WTC11 (cell line): ENCODE measurements around the gene TMEM59L. TPM values are rescaled to one million over a fixed set of nuclear protein-coding genes. Genes with fewer than 3 reads are reported as not detected.

Source experiments
- ATAC-seq: fragments of 200-7000 bp; cut with Tn5 transposase; 2 replicates; pipeline ENCODE4 v1.10.0; 2021; ENCODE audit warnings: mild to moderate bottlenecking, moderate library complexity
- CTCF ChIA-PET: fragments of 300-600 bp; sonication (Branson Sonifier 250); formaldehyde crosslinking; loops from one replicate; lab custom pipeline; 2021; ENCODE audit warnings: antibody characterized with exemption; lab: Charles Lee
- POLR2A ChIA-PET: fragments of 350-600 bp; sonication (Branson Sonifier 250); formaldehyde crosslinking; loops from one replicate; lab custom pipeline; 2021; ENCODE audit warnings: antibody characterized with exemption; lab: Charles Lee
- DNase-seq: peaks from one replicate; pipeline ENCODE4 v3.0.0; 2021; ENCODE audit warnings: low spot score
- H3K27ac Mint-ChIP-seq: 2 replicates; pipeline ENCODE4 v1.8.0; 2021; ENCODE audit warnings: mixed read lengths
- H3K27me3 Mint-ChIP-seq: 2 replicates; pipeline ENCODE4 v1.8.0; 2021; ENCODE audit warnings: low read depth, mild to moderate bottlenecking, moderate library complexity, mixed read lengths
- H3K36me3 Mint-ChIP-seq: 2 replicates; pipeline ENCODE4 v1.8.0; 2021; ENCODE audit warnings: mixed read lengths
- H3K4me1 Mint-ChIP-seq: 2 replicates; pipeline ENCODE4 v1.8.0; 2022; ENCODE audit warnings: mixed read lengths
- H3K4me3 Mint-ChIP-seq: 2 replicates; pipeline ENCODE4 v1.8.0; 2021; ENCODE audit warnings: mild to moderate bottlenecking, moderate library complexity, mixed read lengths
- H3K9me3 Mint-ChIP-seq: 2 replicates; pipeline ENCODE4 v1.8.0; 2021; ENCODE audit warnings: mixed read lengths
- AFF4 ChIP-seq: sonication (generic); formaldehyde crosslinking; IDR thresholded peaks from 2 replicates; pipeline ENCODE4 v1.8.1; 2023; ENCODE audit warnings: mild to moderate bottlenecking, missing genetic modification reagents, borderline replicate concordance
- AR ChIP-seq: fragments of 250-450 bp; sonication (Bioruptor Pico); IDR thresholded peaks from 2 replicates; pipeline ENCODE4 v1.9.0; 2021; ENCODE audit warnings: mild to moderate bottlenecking
- E2F1 ChIP-seq: sonication (generic); formaldehyde crosslinking; IDR thresholded peaks from 2 replicates; pipeline ENCODE4 v1.8.0; 2022; ENCODE audit warnings: mild to moderate bottlenecking, missing genetic modification reagents
- EMX1 ChIP-seq: fragments of 250-450 bp; sonication (Bioruptor Pico); IDR thresholded peaks from 2 replicates; pipeline ENCODE4 v1.8.0; 2021; ENCODE audit warnings: mild to moderate bottlenecking
- GABPB1 ChIP-seq: sonication (generic); formaldehyde crosslinking; IDR thresholded peaks from 2 replicates; pipeline ENCODE4 v1.8.1; 2023; ENCODE audit warnings: mild to moderate bottlenecking, missing genetic modification reagents
- JUN ChIP-seq: sonication (generic); formaldehyde crosslinking; IDR thresholded peaks from 2 replicates; pipeline ENCODE4 v1.8.0; 2023; ENCODE audit warnings: mild to moderate bottlenecking, missing genetic modification reagents
- KAT7 ChIP-seq: sonication (generic); formaldehyde crosslinking; IDR thresholded peaks from 2 replicates; pipeline ENCODE4 v1.8.1; 2023; ENCODE audit warnings: missing genetic modification reagents, mild to moderate bottlenecking, borderline replicate concordance
- MLX ChIP-seq: sonication (generic); formaldehyde crosslinking; IDR thresholded peaks from 2 replicates; pipeline ENCODE4 v1.8.1; 2023; ENCODE audit warnings: mild to moderate bottlenecking, missing genetic modification reagents, moderate library complexity
- NR3C1 ChIP-seq: sonication (generic); formaldehyde crosslinking; conservative IDR thresholded peaks from 2 replicates; pipeline ENCODE4 v1.8.1; 2023; ENCODE audit warnings: low read depth, mild to moderate bottlenecking, missing genetic modification reagents
- RELA ChIP-seq: sonication (generic); formaldehyde crosslinking; IDR thresholded peaks from 2 replicates; pipeline ENCODE4 v1.8.1; 2022; ENCODE audit warnings: missing genetic modification reagents, mild to moderate bottlenecking, borderline replicate concordance
- SMAD3 ChIP-seq: sonication (generic); formaldehyde crosslinking; IDR thresholded peaks from 2 replicates; pipeline ENCODE4 v1.8.0; 2022; ENCODE audit warnings: missing genetic modification reagents, mild to moderate bottlenecking, borderline replicate concordance
- STAT6 ChIP-seq: sonication (generic); formaldehyde crosslinking; conservative IDR thresholded peaks from 2 replicates; pipeline ENCODE4 v1.8.1; 2023; ENCODE audit warnings: mild to moderate bottlenecking, low read depth, missing genetic modification reagents, moderate library complexity
- ZNF232 ChIP-seq: sonication (generic); formaldehyde crosslinking; IDR thresholded peaks from 2 replicates; pipeline ENCODE4 v1.8.0; 2022; ENCODE audit warnings: mild to moderate bottlenecking, missing genetic modification reagents
- ZNF423 ChIP-seq: fragments of 250-450 bp; sonication (Bioruptor Pico); IDR thresholded peaks from 2 replicates; pipeline ENCODE4 v2.1.2; 2022; ENCODE audit warnings: mild to moderate bottlenecking, moderate library complexity
- ZNF512 ChIP-seq: sonication (generic); formaldehyde crosslinking; IDR thresholded peaks from 2 replicates; pipeline ENCODE4 v1.8.1; 2022; ENCODE audit warnings: missing genetic modification reagents, borderline replicate concordance
- ZNF671 ChIP-seq: fragments of 250-450 bp; sonication (Bioruptor Pico); IDR thresholded peaks from 2 replicates; pipeline ENCODE4 v1.8.0; 2021; ENCODE audit warnings: mild to moderate bottlenecking
- total RNA-seq: library from RNA; stranded (reverse); gene quantifications from 3 replicates; pipeline ENCODE4 v1.2.3, GENCODE V29; 2021
- TF ChIP-seq, protein P1 (sequence below): sonication (generic); formaldehyde crosslinking; IDR thresholded peaks from 2 replicates; pipeline ENCODE4 v1.8.1; 2022; ENCODE audit warnings: mild to moderate bottlenecking, moderate library complexity, missing genetic modification reagents
- TF ChIP-seq, protein P2 (sequence below): fragments of 250-450 bp; sonication (Bioruptor Pico); IDR thresholded peaks from 2 replicates; pipeline ENCODE4 v1.9.0; 2021; ENCODE audit warnings: moderate library complexity, mild to moderate bottlenecking, inconsistent platforms, borderline replicate concordance

Gene TMEM59L
- total RNA-seq, 1 experiment from 2014 or later, result 14.8 TPM

DNA sequence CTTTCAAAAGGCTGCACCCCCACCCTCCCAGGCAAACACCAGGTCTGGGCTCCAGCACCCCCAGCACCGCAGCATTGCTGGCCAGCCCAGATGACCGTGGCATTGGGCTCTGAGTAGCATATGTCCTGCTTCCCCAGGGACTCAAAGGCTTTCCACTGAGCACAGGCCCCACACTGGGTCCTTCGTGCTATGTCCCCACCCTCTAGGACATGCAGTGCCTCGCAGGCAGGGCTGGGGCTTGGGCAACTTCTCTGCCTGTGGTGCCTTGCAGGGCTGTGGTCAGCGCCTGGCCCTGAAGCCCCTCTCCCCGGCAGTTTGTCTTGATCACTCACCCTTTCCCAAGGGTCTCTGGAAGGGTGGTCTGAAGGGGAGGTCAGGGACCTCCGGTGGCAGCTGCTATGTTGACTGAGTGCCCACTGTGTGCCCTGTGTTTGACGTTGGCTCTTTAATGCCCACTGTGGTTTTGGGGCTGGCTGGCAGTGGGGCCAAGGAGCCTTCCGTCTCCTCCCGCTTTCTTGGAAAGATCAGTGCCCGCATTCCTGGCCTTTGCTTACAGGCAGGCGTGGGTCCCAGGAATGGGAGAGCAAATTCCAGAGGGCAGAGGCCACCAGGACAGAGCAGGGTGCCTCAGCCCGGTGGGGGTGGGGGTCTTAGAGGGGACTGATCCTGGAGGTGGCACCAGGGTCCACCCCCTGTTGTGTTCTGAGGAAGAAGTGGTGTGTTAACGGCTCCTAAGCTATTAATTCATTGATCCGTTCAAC is 50.5 kb downstream of the TMEM59L start:
- POLR2A ChIA-PET, result no interaction called here
- peaks cover 3% of the 10 kb centered on the region; the same call in 1 of the 2 replicates for H3K9me3 Mint-ChIP-seq
- peaks cover 5% of the 10 kb centered on the region; the same call in 1 of the 2 replicates for H3K36me3 Mint-ChIP-seq
- H3K4me1 Mint-ChIP-seq, result peaks cover 11% of the 10 kb centered on the region
- DNase-seq (no peak), ATAC-seq (0 out of 2 replicates have a peak, but pooled peaks have one; percentile 13)
- no peak for TF ChIP-seq STAT6 (CRISPR knock-in tag)
- TF ChIP-seq, protein P1, sequence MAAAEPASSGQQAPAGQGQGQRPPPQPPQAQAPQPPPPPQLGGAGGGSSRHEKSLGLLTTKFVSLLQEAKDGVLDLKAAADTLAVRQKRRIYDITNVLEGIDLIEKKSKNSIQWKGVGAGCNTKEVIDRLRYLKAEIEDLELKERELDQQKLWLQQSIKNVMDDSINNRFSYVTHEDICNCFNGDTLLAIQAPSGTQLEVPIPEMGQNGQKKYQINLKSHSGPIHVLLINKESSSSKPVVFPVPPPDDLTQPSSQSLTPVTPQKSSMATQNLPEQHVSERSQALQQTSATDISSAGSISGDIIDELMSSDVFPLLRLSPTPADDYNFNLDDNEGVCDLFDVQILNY (CRISPR knock-in tag), result no peak
- TF ChIP-seq E2F1 (CRISPR knock-in tag), result no peak
- no peak for TF ChIP-seq AFF4
- no peak for TF ChIP-seq KAT7 (CRISPR knock-in tag)
- no peak for TF ChIP-seq NR3C1 (CRISPR knock-in tag)
- TF ChIP-seq JUN (CRISPR knock-in tag), result no peak
- no peak for TF ChIP-seq SMAD3 (CRISPR knock-in tag)
- TF ChIP-seq ZNF232, result no peak
- TF ChIP-seq MLX (CRISPR knock-in tag), result no peak
- TF ChIP-seq EMX1 (CRISPR knock-in tag), result no peak
- TF ChIP-seq RELA (CRISPR knock-in tag), result no peak
- TF ChIP-seq, protein P2, sequence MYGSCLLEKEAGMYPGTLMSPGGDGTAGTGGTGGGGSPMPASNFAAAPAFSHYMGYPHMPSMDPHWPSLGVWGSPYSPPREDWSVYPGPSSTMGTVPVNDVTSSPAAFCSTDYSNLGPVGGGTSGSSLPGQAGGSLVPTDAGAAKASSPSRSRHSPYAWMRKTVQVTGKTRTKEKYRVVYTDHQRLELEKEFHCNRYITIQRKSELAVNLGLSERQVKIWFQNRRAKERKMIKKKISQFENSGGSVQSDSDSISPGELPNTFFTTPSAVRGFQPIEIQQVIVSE (CRISPR knock-in tag), result no peak
- TF ChIP-seq GABPB1 (CRISPR knock-in tag), result no peak
- TF ChIP-seq AR (CRISPR knock-in tag), result no peak
- TF ChIP-seq ZNF671 (CRISPR knock-in tag), result no peak
- no peak for TF ChIP-seq ZNF423 (CRISPR knock-in tag)
- no peak for TF ChIP-seq ZNF512
- H3K4me3 Mint-ChIP-seq, result no peak overlapping the region
- H3K27ac Mint-ChIP-seq, result peak overlapping the region; percentile 32; the same call in 1 of the 2 replicates
- H3K27me3 Mint-ChIP-seq, result no peaks in the 10 kb centered on the region
- CTCF ChIA-PET, result interaction anchor here (0.8 to 1.1 kb wide), 2 partner anchors 74 to 184 kb away, joined by 3 to 5 read pairs; no protein-coding TSS in a partner anchor
